ENCODE measurements around the gene STRA6.
A peak's percentile ranks its signal among the peaks of the same experiment; 100 is the strongest.

STRA6 gene

DNA sequence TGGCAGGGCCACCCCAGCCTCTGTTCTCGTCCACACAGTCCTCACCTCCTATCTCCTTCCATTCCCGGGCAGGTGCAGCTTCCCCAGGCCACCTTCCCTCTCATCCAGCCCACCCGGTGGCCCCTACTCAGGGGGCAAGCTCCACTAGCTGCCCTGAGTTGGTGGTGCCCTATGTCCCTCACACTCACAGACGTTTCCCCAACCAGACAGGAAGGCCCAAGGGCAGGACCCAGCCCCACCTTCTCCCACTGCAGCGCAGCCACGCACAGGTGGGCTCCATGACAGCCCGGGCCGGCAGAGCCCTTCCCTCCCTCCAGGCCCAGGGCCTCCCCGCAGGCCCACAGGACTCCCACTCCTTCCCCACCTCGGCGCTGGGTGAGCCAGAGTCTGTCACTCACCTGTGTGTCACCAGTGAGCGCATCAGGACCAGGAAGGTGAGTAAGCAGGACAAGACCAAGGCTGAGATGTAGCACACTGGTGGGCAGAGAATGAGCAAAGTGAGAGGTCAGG lies 17.9 kb downstream of the STRA6 start:
- Histone ChIP-seq H3K27me3 (ENCODE audit: control insufficient read depth in 5 of 5, insufficient read depth in 4 of 5, low read length in 5 of 5) (peaks cover 0 to 9% (median 0%) of the 10 kb centered on the region in 5 donors), H3K9ac (ENCODE audit: low read length in 5 of 5) (no peak overlapping the region), H3K36me3 (ENCODE audit: control insufficient read depth in 5 of 5, insufficient read depth in 5 of 5, low read length in 5 of 5) (no peaks in the 10 kb centered on the region), H3K4me3 (ENCODE audit: low read depth in 1 of 5, low read length in 5 of 5) (no peak overlapping the region), H3K27ac (ENCODE audit: low read depth, low read length) (no peak overlapping the region), H3K9me3 (ENCODE audit: control insufficient read depth in 5 of 5, low read length in 5 of 5) (no peaks in the 10 kb centered on the region), H3K4me1 (ENCODE audit: control insufficient read depth in 5 of 5, insufficient read depth in 5 of 5, low read length in 5 of 5) (peaks cover 5 to 17% (median 16%) of the 10 kb centered on the region in 5 donors)

DNA sequence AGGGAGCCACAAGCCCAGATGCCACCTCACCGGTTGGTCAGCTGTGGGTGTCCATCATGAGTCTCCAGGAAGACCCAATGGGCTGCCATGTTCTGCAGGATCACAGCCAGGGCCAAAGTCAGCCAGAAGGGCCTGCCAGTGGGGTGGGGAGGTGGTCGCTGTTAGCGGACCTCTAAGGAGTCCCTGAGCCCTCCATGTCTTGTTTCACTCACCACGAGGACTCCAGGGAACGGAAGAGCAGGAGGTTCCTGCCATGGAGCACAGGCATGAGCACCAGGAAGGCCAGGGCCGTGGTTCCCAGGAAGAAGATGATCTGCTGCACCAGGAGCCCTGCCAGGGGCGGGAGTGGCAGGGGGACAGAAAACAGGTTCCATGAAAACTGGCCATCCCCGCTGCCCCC lies 20.5 kb downstream of the STRA6 start:
- no peak overlapping the region for H3K27ac ChIP-seq (ENCODE audit: low read depth, low read length)
- peaks cover 0 to 9% (median 0%) of the 10 kb centered on the region in 5 donors for H3K27me3 ChIP-seq (ENCODE audit: control insufficient read depth in 5 of 5, insufficient read depth in 4 of 5, low read length in 5 of 5)
- H3K4me3 ChIP-seq (ENCODE audit: low read depth in 1 of 5, low read length in 5 of 5) = no peak overlapping the region
- H3K9me3 ChIP-seq (ENCODE audit: control insufficient read depth in 5 of 5, low read length in 5 of 5) = no peaks in the 10 kb centered on the region
- H3K9ac ChIP-seq (ENCODE audit: low read length in 5 of 5) = no peak overlapping the region
- H3K36me3 ChIP-seq (ENCODE audit: control insufficient read depth in 5 of 5, insufficient read depth in 5 of 5, low read length in 5 of 5) = peaks cover 0 to 3% (median 0%) of the 10 kb centered on the region in 5 donors
- H3K4me1 ChIP-seq (ENCODE audit: control insufficient read depth in 5 of 5, insufficient read depth in 5 of 5, low read length in 5 of 5) = peaks cover 11 to 42% (median 38%) of the 10 kb centered on the region in 5 donors

- H3K36me3 ChIP-seq (ENCODE audit: control insufficient read depth in 5 of 5, insufficient read depth in 5 of 5, low read length in 5 of 5) = peaks cover 0 to 8% (median 0%) of the 10 kb centered on the region in 5 donors
- H3K9me3 ChIP-seq (ENCODE audit: control insufficient read depth in 5 of 5, low read length in 5 of 5) = no peaks in the 10 kb centered on the region
- H3K27ac ChIP-seq (ENCODE audit: low read depth, low read length) = peak overlapping the region; percentile 62
- H3K4me1 ChIP-seq (ENCODE audit: control insufficient read depth in 5 of 5, insufficient read depth in 5 of 5, low read length in 5 of 5) = peaks cover 11 to 52% (median 49%) of the 10 kb centered on the region in 5 donors
- H3K27me3 ChIP-seq (ENCODE audit: control insufficient read depth in 5 of 5, insufficient read depth in 4 of 5, low read length in 5 of 5) = peaks cover 0 to 12% (median 0%) of the 10 kb centered on the region in 5 donors
- H3K9ac ChIP-seq (ENCODE audit: low read length in 5 of 5) = no peak overlapping the region
- H3K4me3 ChIP-seq (ENCODE audit: low read depth in 1 of 5, low read length in 5 of 5) = no peak overlapping the region
These were observed 21.5 kb downstream of the STRA6 start for GRCh38 chr15:74180881-74181602.

DNA sequence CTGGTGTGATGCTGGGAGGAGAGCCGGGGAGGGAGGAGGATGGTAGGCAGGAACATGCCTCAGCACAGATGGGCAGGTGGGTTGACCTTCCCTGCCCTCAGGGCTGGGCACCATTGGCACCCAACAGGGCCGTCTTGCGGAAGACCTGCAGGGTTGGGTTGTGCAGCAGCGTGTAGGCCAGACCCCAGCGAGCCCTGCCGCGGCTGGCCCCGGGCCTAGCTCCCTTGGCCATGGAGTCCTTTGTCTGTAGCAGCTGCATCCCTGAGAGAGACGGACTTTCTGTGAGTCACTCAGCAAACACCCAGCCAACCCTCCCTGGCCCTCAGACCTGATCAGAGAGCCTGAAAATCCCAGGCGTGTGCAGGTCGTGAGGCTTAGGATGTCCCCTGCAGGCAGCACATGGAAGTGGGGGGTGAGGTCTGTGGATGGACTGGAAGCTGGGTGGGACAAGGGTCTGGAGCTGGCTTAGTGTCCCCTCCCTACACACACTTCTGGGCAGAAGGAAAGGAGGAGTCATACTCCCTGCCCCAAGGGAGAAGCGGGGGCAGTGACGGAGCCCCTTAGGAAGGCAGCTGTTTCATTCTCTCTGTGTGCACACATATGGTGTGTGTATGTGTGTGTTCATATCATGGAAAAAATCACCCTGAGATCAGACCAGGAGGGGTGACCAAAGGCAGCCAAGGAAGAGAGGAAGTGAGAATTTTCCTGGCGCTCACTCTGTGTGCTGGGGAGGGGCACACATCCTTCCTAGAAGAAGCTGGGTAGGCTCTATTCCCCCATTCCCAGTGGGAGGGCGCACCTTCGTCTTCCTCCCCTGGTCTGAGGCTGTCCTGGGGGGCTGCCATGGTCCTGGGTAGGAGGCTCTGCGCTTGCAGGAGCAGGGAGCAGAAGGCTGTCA lies 22.4 kb downstream of the STRA6 start:
- Histone ChIP-seq H3K4me3 (ENCODE audit: low read depth in 1 of 5, low read length in 5 of 5) (peak overlapping the region in 2 of 5 donors; percentile 13 to 18), H3K9me3 (ENCODE audit: control insufficient read depth in 5 of 5, low read length in 5 of 5) (no peaks in the 10 kb centered on the region), H3K4me1 (ENCODE audit: control insufficient read depth in 5 of 5, insufficient read depth in 5 of 5, low read length in 5 of 5) (peaks cover 11 to 61% (median 57%) of the 10 kb centered on the region in 5 donors), H3K27me3 (ENCODE audit: control insufficient read depth in 5 of 5, insufficient read depth in 4 of 5, low read length in 5 of 5) (peaks cover 0 to 12% (median 0%) of the 10 kb centered on the region in 5 donors), H3K27ac (ENCODE audit: low read depth, low read length) (peak overlapping the region; percentile 62), H3K36me3 (ENCODE audit: control insufficient read depth in 5 of 5, insufficient read depth in 5 of 5, low read length in 5 of 5) (peaks cover 0 to 8% (median 0%) of the 10 kb centered on the region in 5 donors), H3K9ac (ENCODE audit: low read length in 5 of 5) (peak overlapping the region in 1 of 5 donors; percentile 46)

DNA sequence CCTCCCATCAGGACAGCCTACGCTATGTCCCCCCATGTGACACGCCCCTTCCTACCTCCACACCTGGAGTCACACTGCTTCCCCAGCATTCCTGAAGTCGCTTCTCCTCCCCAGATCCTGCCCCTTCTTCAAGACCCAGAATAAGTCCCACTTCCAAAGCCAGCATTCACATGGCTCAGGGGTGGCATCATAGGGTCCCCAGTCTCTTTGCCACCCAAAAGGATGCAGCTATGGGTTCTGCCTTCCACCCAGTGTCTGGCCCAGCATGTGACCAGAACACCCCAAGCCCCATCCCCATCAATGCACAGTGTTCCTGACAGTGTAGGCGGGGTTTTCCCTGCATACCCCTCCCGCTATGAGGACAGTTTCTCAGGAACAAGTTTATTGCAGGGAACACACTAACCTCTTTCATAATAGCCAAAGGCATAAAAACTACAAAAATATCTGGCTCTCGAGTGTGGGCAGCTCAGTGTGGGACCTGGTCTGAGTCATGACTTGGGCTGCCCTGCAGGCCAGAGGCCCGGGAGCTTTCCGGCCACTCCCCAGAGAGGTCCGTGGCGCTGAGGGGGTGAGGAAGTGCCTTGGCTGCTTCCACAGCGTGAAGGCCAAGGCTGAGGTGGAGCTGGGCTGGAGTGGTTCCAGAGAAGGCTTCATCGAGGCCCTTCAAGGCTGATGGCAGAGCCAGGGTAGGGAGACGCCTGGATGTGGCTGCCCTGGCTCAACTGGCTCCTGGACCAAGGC lies 23.3 kb downstream of the STRA6 start:
- H3K36me3 ChIP-seq (ENCODE audit: control insufficient read depth in 5 of 5, insufficient read depth in 5 of 5, low read length in 5 of 5) = peaks cover 0 to 8% (median 0%) of the 10 kb centered on the region in 5 donors
- H3K4me3 ChIP-seq (ENCODE audit: low read depth in 1 of 5, low read length in 5 of 5) = peak overlapping the region in 1 of 5 donors; percentile 18
- H3K9ac ChIP-seq (ENCODE audit: low read length in 5 of 5) = no peak overlapping the region
- peaks cover 11 to 69% (median 66%) of the 10 kb centered on the region in 5 donors for H3K4me1 ChIP-seq (ENCODE audit: control insufficient read depth in 5 of 5, insufficient read depth in 5 of 5, low read length in 5 of 5)
- peak overlapping the region; percentile 67 for H3K27ac ChIP-seq (ENCODE audit: low read depth, low read length)
- H3K27me3 ChIP-seq (ENCODE audit: control insufficient read depth in 5 of 5, insufficient read depth in 4 of 5, low read length in 5 of 5) = peaks cover 0 to 12% (median 0%) of the 10 kb centered on the region in 5 donors
- H3K9me3 ChIP-seq (ENCODE audit: control insufficient read depth in 5 of 5, low read length in 5 of 5) = no peaks in the 10 kb centered on the region

DNA sequence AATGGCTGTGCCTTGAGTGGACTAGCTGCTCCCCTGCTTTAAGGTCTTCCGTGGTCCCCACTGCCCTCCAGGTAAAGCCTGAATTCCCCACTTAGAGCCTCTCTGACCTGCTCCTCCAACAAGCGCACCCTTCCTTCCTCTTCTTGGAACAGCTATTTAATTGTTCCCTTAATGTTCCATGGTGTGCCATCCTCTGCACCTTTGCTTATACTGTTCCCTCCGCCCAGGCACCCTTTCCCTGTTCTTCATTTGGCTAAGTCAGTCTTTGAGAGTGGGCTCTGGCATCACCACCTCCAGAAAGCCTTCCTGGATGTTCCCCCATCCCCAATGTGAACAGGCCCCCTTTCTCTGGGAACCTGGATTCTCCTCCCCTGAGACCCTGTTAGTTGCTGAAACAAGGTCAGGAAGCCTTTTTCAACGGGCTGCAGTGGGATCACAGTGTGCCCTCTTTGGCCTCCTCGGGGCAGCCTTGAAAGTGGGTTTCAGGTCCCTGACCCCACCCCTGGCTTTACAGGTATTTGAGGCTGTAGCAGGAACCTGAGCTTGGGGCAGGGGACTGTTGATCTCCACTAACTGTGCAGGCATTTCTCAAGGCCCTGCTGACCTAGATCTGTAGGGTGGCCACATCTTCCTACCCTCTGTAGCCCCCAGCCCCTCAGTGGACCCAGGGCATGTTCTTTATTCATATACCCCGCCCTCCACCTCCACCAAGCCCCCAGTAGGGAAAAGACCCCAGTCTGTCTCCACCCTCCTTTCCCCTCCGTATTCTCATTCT lies 24.1 kb downstream of the STRA6 start:
- peaks cover 0 to 8% (median 0%) of the 10 kb centered on the region in 5 donors for H3K36me3 ChIP-seq (ENCODE audit: control insufficient read depth in 5 of 5, insufficient read depth in 5 of 5, low read length in 5 of 5)
- no peak overlapping the region for H3K4me3 ChIP-seq (ENCODE audit: low read depth in 1 of 5, low read length in 5 of 5)
- H3K27me3 ChIP-seq (ENCODE audit: control insufficient read depth in 5 of 5, insufficient read depth in 4 of 5, low read length in 5 of 5) = peaks cover 0 to 12% (median 0%) of the 10 kb centered on the region in 5 donors
- peak overlapping the region; percentile 67 for H3K27ac ChIP-seq (ENCODE audit: low read depth, low read length)
- H3K4me1 ChIP-seq (ENCODE audit: control insufficient read depth in 5 of 5, insufficient read depth in 5 of 5, low read length in 5 of 5) = peaks cover 11 to 76% (median 73%) of the 10 kb centered on the region in 5 donors
- H3K9me3 ChIP-seq (ENCODE audit: control insufficient read depth in 5 of 5, low read length in 5 of 5) = no peaks in the 10 kb centered on the region
- no peak overlapping the region for H3K9ac ChIP-seq (ENCODE audit: low read length in 5 of 5)

GRCh38 chr15:74176262-74177214 lies 26.0 kb downstream of the STRA6 start:
- peak overlapping the region in 1 of 5 donors; percentile 37 for H3K9ac ChIP-seq (ENCODE audit: low read length in 5 of 5)
- peaks cover 18 to 95% (median 90%) of the 10 kb centered on the region in 5 donors for H3K4me1 ChIP-seq (ENCODE audit: control insufficient read depth in 5 of 5, insufficient read depth in 5 of 5, low read length in 5 of 5)
- H3K36me3 ChIP-seq (ENCODE audit: control insufficient read depth in 5 of 5, insufficient read depth in 5 of 5, low read length in 5 of 5) = peaks cover 0 to 8% (median 0%) of the 10 kb centered on the region in 5 donors
- H3K27me3 ChIP-seq (ENCODE audit: control insufficient read depth in 5 of 5, insufficient read depth in 4 of 5, low read length in 5 of 5) = peaks cover 0 to 12% (median 0%) of the 10 kb centered on the region in 5 donors
- H3K27ac ChIP-seq (ENCODE audit: low read depth, low read length) = no peak overlapping the region
- peak overlapping the region in 1 of 5 donors; percentile 11 for H3K4me3 ChIP-seq (ENCODE audit: low read depth in 1 of 5, low read length in 5 of 5)
- no peaks in the 10 kb centered on the region for H3K9me3 ChIP-seq (ENCODE audit: control insufficient read depth in 5 of 5, low read length in 5 of 5)

Data from subcutaneous abdominal adipose tissue (tissue), 5 donors.